ENCODE results near the gene ADGRG4.
"Not testable (repeated sequence)": the region's sequence is repeated elsewhere in the genome, so short reads cannot be mapped to it uniquely, and the experiment has no call there.

The ADGRG4 gene, protein sequence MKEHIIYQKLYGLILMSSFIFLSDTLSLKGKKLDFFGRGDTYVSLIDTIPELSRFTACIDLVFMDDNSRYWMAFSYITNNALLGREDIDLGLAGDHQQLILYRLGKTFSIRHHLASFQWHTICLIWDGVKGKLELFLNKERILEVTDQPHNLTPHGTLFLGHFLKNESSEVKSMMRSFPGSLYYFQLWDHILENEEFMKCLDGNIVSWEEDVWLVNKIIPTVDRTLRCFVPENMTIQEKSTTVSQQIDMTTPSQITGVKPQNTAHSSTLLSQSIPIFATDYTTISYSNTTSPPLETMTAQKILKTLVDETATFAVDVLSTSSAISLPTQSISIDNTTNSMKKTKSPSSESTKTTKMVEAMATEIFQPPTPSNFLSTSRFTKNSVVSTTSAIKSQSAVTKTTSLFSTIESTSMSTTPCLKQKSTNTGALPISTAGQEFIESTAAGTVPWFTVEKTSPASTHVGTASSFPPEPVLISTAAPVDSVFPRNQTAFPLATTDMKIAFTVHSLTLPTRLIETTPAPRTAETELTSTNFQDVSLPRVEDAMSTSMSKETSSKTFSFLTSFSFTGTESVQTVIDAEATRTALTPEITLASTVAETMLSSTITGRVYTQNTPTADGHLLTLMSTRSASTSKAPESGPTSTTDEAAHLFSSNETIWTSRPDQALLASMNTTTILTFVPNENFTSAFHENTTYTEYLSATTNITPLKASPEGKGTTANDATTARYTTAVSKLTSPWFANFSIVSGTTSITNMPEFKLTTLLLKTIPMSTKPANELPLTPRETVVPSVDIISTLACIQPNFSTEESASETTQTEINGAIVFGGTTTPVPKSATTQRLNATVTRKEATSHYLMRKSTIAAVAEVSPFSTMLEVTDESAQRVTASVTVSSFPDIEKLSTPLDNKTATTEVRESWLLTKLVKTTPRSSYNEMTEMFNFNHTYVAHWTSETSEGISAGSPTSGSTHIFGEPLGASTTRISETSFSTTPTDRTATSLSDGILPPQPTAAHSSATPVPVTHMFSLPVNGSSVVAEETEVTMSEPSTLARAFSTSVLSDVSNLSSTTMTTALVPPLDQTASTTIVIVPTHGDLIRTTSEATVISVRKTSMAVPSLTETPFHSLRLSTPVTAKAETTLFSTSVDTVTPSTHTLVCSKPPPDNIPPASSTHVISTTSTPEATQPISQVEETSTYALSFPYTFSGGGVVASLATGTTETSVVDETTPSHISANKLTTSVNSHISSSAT (N-terminal part only)

GRCh38 chrX:136300721-136301120 is at the start of gene ADGRG4:
TSS of gene ADGRG4 (plus strand) at chrX:136300963. CDS start at chrX:136308778, 7,815 bp downstream.
- FAIRE-seq = not testable (repeated sequence)

DNA sequence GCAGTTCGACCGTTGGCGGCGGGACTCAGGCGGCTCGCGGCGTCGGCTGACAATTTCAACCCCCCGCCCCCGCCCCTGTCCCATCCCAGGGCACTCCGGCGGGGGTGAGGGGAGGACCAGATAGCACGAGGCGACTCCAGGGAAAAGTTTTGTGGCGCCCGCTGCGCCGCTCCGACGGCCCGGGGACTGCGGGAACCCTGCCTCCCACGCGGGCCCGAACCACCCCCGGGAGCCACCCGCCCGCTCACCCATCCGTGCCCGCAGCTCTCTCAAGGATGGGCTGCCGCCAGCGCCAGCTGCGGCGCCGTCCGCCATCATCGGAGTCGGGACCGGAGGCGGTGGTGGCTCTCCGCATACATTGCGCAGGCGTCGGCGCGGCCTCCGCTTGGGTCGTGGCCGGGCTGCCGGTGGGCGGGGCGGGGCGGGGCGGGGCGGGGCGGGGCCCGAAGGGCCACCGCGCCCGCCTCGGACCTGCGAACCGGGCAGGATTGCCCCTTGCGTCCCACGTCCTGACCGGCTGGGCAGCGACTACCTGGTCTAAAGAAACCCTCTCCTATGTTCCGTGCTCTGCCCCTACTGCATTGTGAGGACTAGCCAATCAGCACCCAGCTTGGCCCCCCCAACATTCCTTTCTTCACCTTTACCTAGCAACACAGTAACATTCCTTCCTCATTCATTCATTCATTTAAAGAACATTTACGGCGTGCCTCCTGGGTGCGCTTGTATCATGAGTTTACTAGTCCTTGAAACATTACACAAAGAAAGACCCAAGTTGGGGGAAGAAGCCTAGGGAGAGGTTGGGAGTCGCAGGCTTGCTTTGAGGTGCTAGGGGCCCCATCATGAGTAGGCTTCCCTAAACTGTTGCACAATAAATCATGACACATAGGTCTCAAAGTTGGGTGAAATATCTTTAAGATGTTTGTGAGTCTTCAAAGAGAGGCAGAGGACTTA is 49.4 kb upstream of the ADGRG4 start, which contains the start of gene MAP7D3:
TSS of gene MAP7D3 (minus strand) at position 360 of the 951 bp plus-strand sequence. CDS start at position 318, 42 bp downstream.
- FAIRE-seq = no peak

- FAIRE-seq = no peak
Observed at GRCh38 chrX:136255541-136255940, 45.2 kb upstream of the ADGRG4 start.

- FAIRE-seq = no peak
Observed at GRCh38 chrX:136256026-136256425, 44.7 kb upstream of the ADGRG4 start.

GRCh38 chrX:136258951-136259350 is 41.8 kb upstream of the ADGRG4 start:
- FAIRE-seq = no peak

DNA sequence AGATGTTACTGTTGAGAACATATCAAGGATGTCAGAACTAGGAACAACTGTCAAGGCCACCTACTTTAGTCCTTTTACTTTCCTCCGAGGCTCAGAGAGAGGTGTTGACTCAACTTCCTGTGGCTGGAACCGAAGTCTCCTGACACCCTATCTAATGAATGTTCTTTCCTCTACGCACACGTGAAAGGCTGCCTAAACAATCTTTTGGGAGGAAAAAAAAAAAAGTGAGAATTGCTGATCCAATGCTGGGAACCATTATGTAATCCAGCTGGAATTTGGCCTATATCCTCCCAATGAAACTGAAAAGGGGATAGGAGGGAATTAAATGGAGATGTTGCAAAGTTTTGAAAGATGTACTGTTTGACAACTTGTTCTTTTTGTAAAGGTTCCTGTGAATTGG is 41.2 kb upstream of the ADGRG4 start:
- FAIRE-seq = no peak

DNA sequence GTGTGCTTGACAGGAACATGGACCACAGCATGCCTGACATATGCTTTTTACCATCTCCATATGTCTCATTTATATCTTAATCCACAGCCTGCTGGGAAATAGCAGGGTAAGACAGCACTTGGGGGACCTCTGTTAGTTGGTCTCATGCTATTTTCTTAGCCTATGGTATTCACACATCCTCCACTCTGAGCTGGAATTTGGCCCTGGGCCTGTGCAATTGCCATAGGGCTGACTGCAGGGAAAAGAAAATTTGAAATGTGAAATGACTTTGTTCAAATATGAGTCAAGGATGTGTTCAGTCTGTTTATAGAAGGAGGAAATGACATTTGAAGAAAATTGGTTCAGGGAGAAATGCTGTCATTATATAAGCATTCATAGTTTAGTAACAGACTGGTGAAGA is 40.0 kb upstream of the ADGRG4 start:
- FAIRE-seq = no peak

DNA sequence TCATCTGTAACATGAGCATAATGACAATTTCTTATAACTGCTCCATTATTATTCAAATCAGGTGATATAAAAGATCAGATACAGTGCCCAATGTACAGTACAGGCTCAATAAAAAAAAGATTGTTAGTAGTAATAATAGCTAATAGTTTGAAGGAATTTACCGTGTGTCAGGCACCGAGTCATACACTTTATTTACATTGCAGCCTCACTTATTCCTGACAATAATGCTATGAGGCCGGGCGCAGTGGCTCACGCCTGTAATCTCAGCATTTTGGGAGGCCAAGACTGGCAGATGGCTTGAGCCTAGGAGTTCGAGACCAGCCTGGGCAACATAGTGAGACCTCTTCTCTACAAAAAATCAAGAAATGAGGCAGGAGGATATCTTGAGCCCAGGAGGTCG is 39.4 kb upstream of the ADGRG4 start:
- FAIRE-seq = no peak

DNA sequence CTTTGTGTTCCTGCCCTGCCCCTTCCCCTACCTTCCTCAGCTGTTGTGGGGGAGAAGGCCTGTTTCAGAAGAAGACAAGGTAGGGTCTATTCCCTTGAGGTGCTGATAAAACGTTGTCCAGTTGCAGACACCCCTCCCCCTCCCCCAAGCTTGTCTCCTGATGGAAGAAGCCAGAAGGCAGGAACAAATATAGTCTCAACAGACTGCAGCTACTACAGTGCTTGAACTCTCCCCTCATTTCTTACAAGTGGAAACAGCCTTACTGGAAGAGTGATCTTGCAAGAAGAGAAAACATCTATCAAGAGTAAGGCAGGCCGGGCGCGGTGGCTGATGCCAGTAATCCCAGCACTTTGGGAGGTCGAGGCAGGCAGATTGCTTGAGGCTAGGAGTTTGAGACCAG is 38.5 kb upstream of the ADGRG4 start:
- no peak for FAIRE-seq

- FAIRE-seq = no peak
Observed at GRCh38 chrX:136262812-136263315, 37.9 kb upstream of the ADGRG4 start.

- no peak for FAIRE-seq
Observed at GRCh38 chrX:136266828-136267227, 33.9 kb upstream of the ADGRG4 start.

DNA sequence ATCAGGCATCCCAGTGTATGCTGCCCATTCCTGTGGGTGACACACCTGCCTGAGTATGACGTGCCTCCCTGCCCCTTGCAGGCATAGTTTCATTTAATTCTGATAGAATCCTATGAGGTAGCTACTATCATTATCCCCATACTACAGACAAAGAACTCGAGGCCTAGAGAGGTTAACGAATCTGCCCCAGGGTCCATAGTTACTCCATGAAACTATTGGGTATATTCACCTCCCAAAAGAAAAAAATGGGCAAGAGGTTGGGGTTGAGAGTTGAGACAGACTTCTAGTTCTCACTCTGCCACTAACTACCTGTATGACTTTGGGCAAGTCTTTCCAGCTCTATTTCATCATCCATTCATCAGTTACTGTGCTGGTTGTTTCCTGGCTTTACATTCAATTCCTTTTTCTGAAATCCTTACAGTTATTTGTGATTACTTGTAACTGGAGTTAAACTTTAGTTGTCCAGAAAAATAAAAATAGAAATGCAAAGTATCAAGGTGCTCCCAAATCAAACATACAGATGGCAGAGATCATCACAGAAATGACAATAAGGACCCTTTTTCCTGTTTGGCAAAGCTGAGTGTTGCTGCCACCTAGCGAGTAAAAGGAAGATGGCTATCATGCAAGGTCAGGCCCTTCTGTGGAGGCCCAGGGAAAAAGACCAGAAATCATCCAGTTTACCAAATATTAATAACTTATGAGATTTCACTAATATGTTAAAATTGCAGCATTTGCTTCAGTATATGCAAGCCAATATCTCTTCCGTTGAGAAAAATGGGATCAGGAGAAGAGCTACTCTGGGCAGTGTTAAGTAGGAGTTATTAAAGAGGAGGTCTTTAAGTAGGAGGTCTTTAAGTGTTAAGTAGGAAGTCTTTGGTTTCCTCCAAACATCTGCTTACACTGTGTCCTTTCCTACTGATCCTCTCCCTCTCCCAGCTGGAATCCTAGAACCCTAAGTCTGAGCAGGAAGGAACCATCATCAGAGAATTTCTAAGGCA is 32.4 kb upstream of the ADGRG4 start:
- peak; percentile 77 for FAIRE-seq

- FAIRE-seq = no peak
Observed at GRCh38 chrX:136269921-136270320, 30.8 kb upstream of the ADGRG4 start.

- no peak for FAIRE-seq
Observed at GRCh38 chrX:136271300-136271699, 29.5 kb upstream of the ADGRG4 start.

DNA sequence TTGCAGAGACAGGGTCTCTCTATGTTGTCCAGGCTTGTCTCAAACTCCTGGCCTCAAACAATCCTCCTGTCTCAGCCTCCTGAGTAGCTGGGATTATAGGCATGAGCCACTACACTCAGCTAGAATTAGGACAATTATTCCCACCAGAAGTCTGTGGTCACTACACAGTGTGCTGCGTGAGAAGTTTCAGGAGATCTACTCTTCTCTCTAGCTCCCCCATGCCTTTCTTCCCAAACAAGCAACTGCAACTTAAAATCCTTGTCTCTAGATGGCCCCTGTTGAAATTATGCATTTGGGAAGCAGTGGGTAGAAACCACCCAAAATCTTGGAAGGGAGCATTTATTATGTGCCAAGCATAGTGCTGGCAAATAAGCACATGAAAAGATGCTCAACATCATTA is 28.4 kb upstream of the ADGRG4 start:
- no peak for FAIRE-seq

DNA sequence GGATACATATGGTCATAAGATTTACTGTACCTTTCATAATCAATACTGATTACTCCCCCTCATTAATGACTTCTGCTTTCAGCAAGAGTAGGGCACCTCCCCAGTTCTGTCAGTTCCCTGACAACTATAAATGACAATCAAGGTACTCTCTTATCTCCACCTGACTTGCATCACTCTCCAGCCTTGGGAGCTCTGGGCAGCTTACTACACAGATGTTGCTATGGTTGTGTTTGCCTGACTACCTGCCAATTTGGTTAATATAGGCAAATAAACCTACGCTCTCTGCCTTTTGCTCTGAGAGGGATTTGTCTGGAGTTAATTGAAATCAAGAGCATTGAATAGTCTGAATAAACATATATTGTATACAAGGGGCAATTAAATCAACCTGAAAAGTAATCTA is 26.8 kb upstream of the ADGRG4 start:
- FAIRE-seq = no peak

- FAIRE-seq = no peak
Observed at GRCh38 chrX:136275553-136275952, 25.2 kb upstream of the ADGRG4 start.

DNA sequence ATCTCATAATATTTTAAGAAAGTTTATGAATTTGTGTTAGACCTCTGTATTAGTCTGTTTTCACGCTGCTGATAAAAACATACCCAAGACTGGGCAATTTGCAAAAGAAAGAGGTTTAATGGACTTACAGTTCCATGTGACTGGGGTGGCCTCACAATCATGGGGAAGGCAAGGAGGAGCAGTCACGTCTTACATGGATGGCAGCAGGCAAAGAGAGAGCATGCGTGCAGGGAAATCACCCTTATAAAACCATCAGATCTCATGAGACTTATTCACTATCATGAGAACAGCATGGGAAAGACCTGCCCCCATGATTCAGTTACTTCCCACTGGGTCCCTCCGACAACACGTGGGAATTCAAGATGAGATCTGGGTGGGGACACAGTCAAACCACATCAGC is 14.4 kb upstream of the ADGRG4 start:
- not testable (repeated sequence) for FAIRE-seq

DNA sequence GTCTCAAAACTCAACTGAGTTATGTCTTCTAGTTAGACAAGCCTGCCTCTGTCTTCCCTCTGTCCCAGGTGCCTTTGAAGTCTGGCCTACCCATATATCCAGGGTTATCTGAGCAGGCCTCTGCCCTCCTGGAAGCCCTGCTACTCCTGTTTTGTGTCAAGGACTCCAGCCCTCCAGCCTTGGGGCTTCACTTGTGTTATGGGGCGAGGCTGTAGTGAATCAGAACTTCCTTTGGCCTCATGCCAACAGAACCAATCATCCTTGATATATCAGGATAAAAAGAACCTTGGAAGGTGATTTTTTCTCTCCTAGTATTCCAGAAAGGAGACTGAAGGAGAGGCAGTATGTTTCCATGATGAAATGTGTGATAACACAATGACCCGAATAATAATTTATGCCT is 8.9 kb upstream of the ADGRG4 start:
- no peak for FAIRE-seq

- FAIRE-seq = no peak
Observed at GRCh38 chrX:136292656-136293055, 8.1 kb upstream of the ADGRG4 start.
